Measurements from ENCODE around the gene TTL.
A peak's percentile ranks its signal among the peaks of the same experiment; 100 is the strongest.
"Not testable (repeated sequence)": the region's sequence is repeated elsewhere in the genome, so short reads cannot be mapped to it uniquely, and the experiment has no call there.

TTL gene

DNA sequence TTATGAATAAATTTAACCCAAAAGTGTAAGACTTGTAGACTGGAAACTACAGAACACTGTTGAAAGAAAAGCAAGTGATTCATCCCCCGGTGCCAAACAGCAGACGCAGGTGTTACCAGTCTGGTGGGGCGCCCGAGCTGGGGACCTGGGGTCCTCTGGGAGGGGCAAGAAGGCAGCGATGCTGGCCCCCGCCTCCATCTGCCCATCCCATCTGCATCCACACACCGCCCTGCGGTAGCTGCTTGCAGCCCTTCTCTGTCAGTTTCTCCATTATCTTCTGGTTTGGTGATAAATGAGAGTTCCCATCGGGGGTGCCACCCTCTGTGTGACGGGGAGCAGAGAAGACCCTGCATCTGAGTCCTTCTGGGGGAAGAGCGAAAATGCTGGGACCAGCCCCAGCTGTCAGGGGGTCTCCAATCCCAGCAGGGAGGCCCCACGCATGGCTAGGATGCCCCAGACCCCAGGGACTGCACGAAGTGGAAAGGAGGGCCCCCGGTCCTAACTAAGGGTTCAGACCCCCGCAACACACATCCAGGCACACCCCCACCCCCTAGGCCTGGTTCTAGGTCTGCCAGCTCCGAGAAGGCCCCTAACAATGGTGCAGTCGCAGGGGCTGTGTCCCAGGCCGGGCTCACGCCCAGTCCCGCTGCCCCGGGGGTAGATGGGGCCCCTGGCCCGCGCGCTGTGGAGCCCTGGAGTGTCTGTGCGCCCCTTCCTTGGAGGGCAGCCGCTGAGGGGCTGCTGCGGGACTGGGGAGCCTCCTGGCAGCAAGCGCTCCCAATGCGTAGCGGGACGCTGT lies 47.8 kb upstream of the TTL start:
- Histone ChIP-seq H3K36me3 (ENCODE audit: control insufficient read depth in 1 of 2, insufficient read depth in 2 of 2, low read depth in 1 of 2, low read length in 2 of 2) (no peaks in the 10 kb centered on the region), H3K79me1 (replicated peaks; ENCODE audit: low read length, poor library complexity, severe bottlenecking) (no peaks in the 10 kb centered on the region), H2BK5ac (ENCODE audit: low read depth, low read length, poor library complexity, severe bottlenecking) (no peak overlapping the region), H2BK120ac (ENCODE audit: low read depth, low read length) (no peak overlapping the region), H3K18ac (ENCODE audit: low read depth in 1 of 2, low read length in 2 of 2) (no peak overlapping the region), H3K9me3 (ENCODE audit: control insufficient read depth, low read length) (no peaks in the 10 kb centered on the region), H2BK12ac (ENCODE audit: low read length in 2 of 2) (no peak overlapping the region), H3K27me3 (ENCODE audit: control insufficient read depth in 1 of 2, insufficient read depth in 1 of 2, low read length in 2 of 2) (no peaks in the 10 kb centered on the region), H3K4me1 (ENCODE audit: control insufficient read depth, insufficient read depth, low read depth, low read length) (no peaks in the 10 kb centered on the region), H4K8ac (ENCODE audit: low read length) (peak overlapping the region; percentile 49), H3K27ac (ENCODE audit: low read length, poor library complexity, severe bottlenecking) (no peak overlapping the region), H3K23ac (ENCODE audit: low read length in 2 of 2) (no peak overlapping the region), H3K9ac (ENCODE audit: low read length) (no peak overlapping the region), H3K4me2 (ENCODE audit: low read length, poor library complexity, severe bottlenecking) (no peak overlapping the region), H3K14ac (ENCODE audit: low read length in 2 of 2) (no peak overlapping the region), H2AFZ (ENCODE audit: low read depth, low read length) (no peak overlapping the region), H4K91ac (ENCODE audit: low read length) (no peak overlapping the region), H2BK15ac (ENCODE audit: low read depth, poor library complexity, severe bottlenecking) (no peak overlapping the region), H3K4ac (ENCODE audit: low read depth in 1 of 2, low read length in 2 of 2) (no peak overlapping the region), H2AK5ac (ENCODE audit: low read length, severe bottlenecking) (no peak overlapping the region), H3K4me3 (ENCODE audit: insufficient read depth in 1 of 2, low read depth in 1 of 2, low read length in 2 of 2) (no peak overlapping the region)
- DNase-seq, result no peak
- 82% methylated on average over 31 of the region's 31 CpGs for WGBS

DNA sequence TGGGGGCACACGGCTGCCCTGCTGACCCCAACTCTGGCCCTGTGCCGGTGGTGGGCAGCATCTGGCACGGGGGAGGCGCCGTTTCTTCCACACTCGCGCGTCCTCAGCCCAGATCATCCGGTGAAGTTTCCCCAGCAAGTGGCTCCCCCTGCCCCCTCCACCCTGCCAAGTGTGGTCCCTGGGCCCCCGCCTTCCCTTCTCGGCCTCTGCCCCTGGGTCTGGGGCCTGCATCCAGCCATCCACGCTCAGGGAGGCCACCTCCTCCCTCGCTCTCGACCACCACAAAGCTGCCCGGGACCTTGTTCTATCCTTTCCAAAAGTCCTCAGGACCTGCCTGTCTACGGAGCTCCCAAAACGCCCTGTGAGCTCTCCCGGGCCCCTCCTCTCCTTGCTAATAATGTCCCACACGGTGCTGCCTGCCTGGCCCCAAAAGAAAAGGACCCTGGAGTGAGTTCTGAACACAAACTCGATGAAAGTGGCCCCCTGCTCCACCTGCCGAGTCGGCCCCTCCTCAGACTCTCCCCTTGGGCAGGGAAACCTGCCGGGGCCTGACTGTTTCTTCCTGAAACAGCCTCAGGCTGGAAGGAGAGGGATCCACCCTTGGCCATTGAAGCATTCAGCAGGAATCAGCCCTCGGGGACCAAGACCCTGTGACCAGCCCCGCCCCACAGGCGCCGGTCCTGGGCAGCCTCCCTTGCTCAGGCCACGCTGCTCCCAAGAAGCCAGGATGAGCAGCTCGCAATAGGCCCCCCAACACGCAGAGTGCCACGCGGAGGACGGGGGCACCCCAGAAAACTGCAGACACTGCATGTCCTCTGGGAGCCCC lies 46.9 kb upstream of the TTL start:
- H3K23ac ChIP-seq (ENCODE audit: low read length in 2 of 2); H3K14ac ChIP-seq (ENCODE audit: low read length in 2 of 2); H3K9ac ChIP-seq (ENCODE audit: low read length); H2AK5ac ChIP-seq (ENCODE audit: low read length, severe bottlenecking); H4K91ac ChIP-seq (ENCODE audit: low read length); H2BK15ac ChIP-seq (ENCODE audit: low read depth, poor library complexity, severe bottlenecking); H3K4ac ChIP-seq (ENCODE audit: low read depth in 1 of 2, low read length in 2 of 2); H2BK120ac ChIP-seq (ENCODE audit: low read depth, low read length); H2AFZ ChIP-seq (ENCODE audit: low read depth, low read length); DNase-seq; H3K4me1 ChIP-seq (ENCODE audit: control insufficient read depth, insufficient read depth, low read depth, low read length); H3K27me3 ChIP-seq (ENCODE audit: control insufficient read depth in 1 of 2, insufficient read depth in 1 of 2, low read length in 2 of 2); H3K4me3 ChIP-seq (ENCODE audit: insufficient read depth in 1 of 2, low read depth in 1 of 2, low read length in 2 of 2); H3K27ac ChIP-seq (ENCODE audit: low read length, poor library complexity, severe bottlenecking); H3K36me3 ChIP-seq (ENCODE audit: control insufficient read depth in 1 of 2, insufficient read depth in 2 of 2, low read depth in 1 of 2, low read length in 2 of 2); H3K4me2 ChIP-seq (ENCODE audit: low read length, poor library complexity, severe bottlenecking); H2BK12ac ChIP-seq (ENCODE audit: low read length in 2 of 2); H2BK5ac ChIP-seq (ENCODE audit: low read depth, low read length, poor library complexity, severe bottlenecking); H3K9me3 ChIP-seq (ENCODE audit: control insufficient read depth, low read length); H4K8ac ChIP-seq (ENCODE audit: low read length); H3K79me1 ChIP-seq (replicated peaks; ENCODE audit: low read length, poor library complexity, severe bottlenecking); H3K18ac ChIP-seq (ENCODE audit: low read depth in 1 of 2, low read length in 2 of 2): not testable (repeated sequence)
- 87% methylated on average over 26 of the region's 33 CpGs for WGBS

DNA sequence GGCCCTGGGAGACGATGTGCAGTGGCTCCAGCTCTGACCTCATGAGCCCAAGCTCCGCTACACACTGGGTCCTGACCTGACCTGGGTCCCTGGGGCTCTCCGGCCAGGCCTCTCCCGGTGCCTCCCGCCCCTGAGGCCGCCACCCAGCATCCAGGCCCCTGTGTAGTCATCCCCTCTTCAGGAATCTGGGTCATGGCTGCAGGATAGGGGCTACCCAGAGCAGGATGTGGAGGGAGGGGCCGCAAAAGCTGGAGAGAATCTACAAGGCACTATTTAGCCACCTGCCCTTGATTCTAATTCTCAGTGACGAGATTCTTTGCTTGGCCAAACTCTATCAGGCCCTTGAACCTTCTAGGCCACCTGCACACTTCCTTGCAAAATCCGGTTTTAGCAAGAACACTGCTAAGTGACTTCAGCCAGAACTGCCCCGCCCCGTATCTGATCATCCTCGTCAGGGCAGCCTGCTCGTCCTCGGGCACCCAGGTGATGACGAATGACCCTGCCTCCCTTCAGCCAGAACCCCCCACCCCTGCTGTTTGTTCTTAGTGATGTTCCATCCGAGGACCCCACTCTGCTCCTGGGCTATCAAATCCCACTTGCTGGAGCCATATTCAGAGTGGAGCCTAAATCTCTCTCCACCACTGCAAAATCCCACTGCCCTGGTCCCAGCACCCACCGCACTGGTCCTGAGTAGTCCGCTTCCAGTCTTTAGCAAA lies 46.1 kb upstream of the TTL start:
- H2AFZ ChIP-seq (ENCODE audit: low read depth, low read length); H3K9ac ChIP-seq (ENCODE audit: low read length); H3K4me1 ChIP-seq (ENCODE audit: control insufficient read depth, insufficient read depth, low read depth, low read length); H2BK120ac ChIP-seq (ENCODE audit: low read depth, low read length); H4K8ac ChIP-seq (ENCODE audit: low read length); H3K4ac ChIP-seq (ENCODE audit: low read depth in 1 of 2, low read length in 2 of 2); H3K4me3 ChIP-seq (ENCODE audit: insufficient read depth in 1 of 2, low read depth in 1 of 2, low read length in 2 of 2); DNase-seq; H3K9me3 ChIP-seq (ENCODE audit: control insufficient read depth, low read length); H2BK12ac ChIP-seq (ENCODE audit: low read length in 2 of 2); H3K27me3 ChIP-seq (ENCODE audit: control insufficient read depth in 1 of 2, insufficient read depth in 1 of 2, low read length in 2 of 2); H2AK5ac ChIP-seq (ENCODE audit: low read length, severe bottlenecking); H3K23ac ChIP-seq (ENCODE audit: low read length in 2 of 2); H2BK5ac ChIP-seq (ENCODE audit: low read depth, low read length, poor library complexity, severe bottlenecking); H3K18ac ChIP-seq (ENCODE audit: low read depth in 1 of 2, low read length in 2 of 2); H3K36me3 ChIP-seq (ENCODE audit: control insufficient read depth in 1 of 2, insufficient read depth in 2 of 2, low read depth in 1 of 2, low read length in 2 of 2); H3K4me2 ChIP-seq (ENCODE audit: low read length, poor library complexity, severe bottlenecking); H3K27ac ChIP-seq (ENCODE audit: low read length, poor library complexity, severe bottlenecking); H3K14ac ChIP-seq (ENCODE audit: low read length in 2 of 2); H4K91ac ChIP-seq (ENCODE audit: low read length); H3K79me1 ChIP-seq (replicated peaks; ENCODE audit: low read length, poor library complexity, severe bottlenecking); H2BK15ac ChIP-seq (ENCODE audit: low read depth, poor library complexity, severe bottlenecking): not testable (repeated sequence)
- WGBS, result 95% methylated on average over 18 of the region's 18 CpGs

DNA sequence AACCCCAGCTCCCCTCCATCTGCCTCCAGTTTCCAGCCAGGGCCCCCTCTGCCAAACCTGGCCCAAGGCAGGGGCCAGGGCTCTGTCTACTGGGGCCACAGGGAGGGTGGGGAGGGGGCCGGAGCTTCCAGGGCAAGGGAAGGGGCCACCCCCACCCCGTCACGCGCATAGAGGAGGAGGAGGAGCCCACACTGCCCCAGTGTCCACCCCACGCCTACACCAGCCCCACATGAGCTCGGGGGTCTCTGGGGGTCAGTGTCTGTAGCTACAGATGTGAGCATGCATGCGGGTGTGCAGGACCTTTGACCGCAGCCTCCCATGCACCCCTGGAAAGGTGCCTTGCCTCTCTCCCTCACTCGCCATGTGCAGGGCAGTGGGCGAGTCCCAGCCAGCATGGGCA lies 45.0 kb upstream of the TTL start:
- not testable (repeated sequence) for H2BK120ac ChIP-seq (ENCODE audit: low read depth, low read length); H3K23ac ChIP-seq (ENCODE audit: low read length in 2 of 2); H4K8ac ChIP-seq (ENCODE audit: low read length); H3K27ac ChIP-seq (ENCODE audit: low read length, poor library complexity, severe bottlenecking); H2AFZ ChIP-seq (ENCODE audit: low read depth, low read length); H2BK12ac ChIP-seq (ENCODE audit: low read length in 2 of 2); H3K9ac ChIP-seq (ENCODE audit: low read length); H3K4me3 ChIP-seq (ENCODE audit: insufficient read depth in 1 of 2, low read depth in 1 of 2, low read length in 2 of 2); H3K14ac ChIP-seq (ENCODE audit: low read length in 2 of 2); H4K91ac ChIP-seq (ENCODE audit: low read length); H3K18ac ChIP-seq (ENCODE audit: low read depth in 1 of 2, low read length in 2 of 2); H3K27me3 ChIP-seq (ENCODE audit: control insufficient read depth in 1 of 2, insufficient read depth in 1 of 2, low read length in 2 of 2); H3K4ac ChIP-seq (ENCODE audit: low read depth in 1 of 2, low read length in 2 of 2); H3K4me2 ChIP-seq (ENCODE audit: low read length, poor library complexity, severe bottlenecking); H3K9me3 ChIP-seq (ENCODE audit: control insufficient read depth, low read length); H2BK15ac ChIP-seq (ENCODE audit: low read depth, poor library complexity, severe bottlenecking); H2BK5ac ChIP-seq (ENCODE audit: low read depth, low read length, poor library complexity, severe bottlenecking); DNase-seq; H3K4me1 ChIP-seq (ENCODE audit: control insufficient read depth, insufficient read depth, low read depth, low read length); H3K36me3 ChIP-seq (ENCODE audit: control insufficient read depth in 1 of 2, insufficient read depth in 2 of 2, low read depth in 1 of 2, low read length in 2 of 2); H3K79me1 ChIP-seq (replicated peaks; ENCODE audit: low read length, poor library complexity, severe bottlenecking); H2AK5ac ChIP-seq (ENCODE audit: low read length, severe bottlenecking)
- 98% methylated on average over 4 of the region's 10 CpGs for WGBS

Measured in mesenchymal stem cell (in vitro differentiated cells and primary cell).